Neural crest cell (in vitro differentiated cells): ENCODE results near the gene DOC2B. TPM values are rescaled to one million over a fixed set of nuclear protein-coding genes. Genes with fewer than 3 reads are reported as not detected.
"Not testable (repeated sequence)": the region's sequence is repeated elsewhere in the genome, so short reads cannot be mapped to it uniquely, and the experiment has no call there.

Experiments used
- DNase-seq: peaks from one replicate; pipeline ENCODE4 v3.0.0; 2021; ENCODE audit warnings: low read depth, mixed read lengths, low spot score
- H3K27ac Mint-ChIP-seq: one replicate; pipeline ENCODE4 v1.8.0; 2021; ENCODE audit warnings: mild to moderate bottlenecking, mixed read lengths; ENCODE audit not compliant: unreplicated experiment
- H3K27me3 Mint-ChIP-seq: 2 replicates; pipeline ENCODE4 v1.8.0; 2021; ENCODE audit warnings: low read depth, mild to moderate bottlenecking, mixed read lengths
- H3K36me3 Mint-ChIP-seq: 2 replicates; pipeline ENCODE4 v1.8.0; 2021; ENCODE audit warnings: low read depth, mild to moderate bottlenecking, mixed read lengths
- H3K4me1 Mint-ChIP-seq: 2 replicates; pipeline ENCODE4 v1.8.0; 2021; ENCODE audit warnings: mixed read lengths
- H3K4me3 Mint-ChIP-seq: one replicate; pipeline ENCODE4 v1.8.0; 2021; ENCODE audit warnings: mild to moderate bottlenecking, mixed read lengths
- H3K9me3 Mint-ChIP-seq: 2 replicates; pipeline ENCODE4 v1.8.0; 2021; ENCODE audit warnings: mixed read lengths
- total RNA-seq: library from RNA; stranded (reverse); gene quantifications from 2 replicates; pipeline ENCODE4 v1.2.1, GENCODE V29; 2021
- TF ChIP-seq, protein P1 (sequence below): fragments of 200-600 bp; sonication (generic); conservative IDR thresholded peaks from 2 replicates; pipeline ENCODE4 v1.5.0; 2021; ENCODE audit warnings: antibody characterized with exemption, mild to moderate bottlenecking

Gene DOC2B
- total RNA-seq, 1 donor from 2014 or later, result 0.91 TPM

DNA sequence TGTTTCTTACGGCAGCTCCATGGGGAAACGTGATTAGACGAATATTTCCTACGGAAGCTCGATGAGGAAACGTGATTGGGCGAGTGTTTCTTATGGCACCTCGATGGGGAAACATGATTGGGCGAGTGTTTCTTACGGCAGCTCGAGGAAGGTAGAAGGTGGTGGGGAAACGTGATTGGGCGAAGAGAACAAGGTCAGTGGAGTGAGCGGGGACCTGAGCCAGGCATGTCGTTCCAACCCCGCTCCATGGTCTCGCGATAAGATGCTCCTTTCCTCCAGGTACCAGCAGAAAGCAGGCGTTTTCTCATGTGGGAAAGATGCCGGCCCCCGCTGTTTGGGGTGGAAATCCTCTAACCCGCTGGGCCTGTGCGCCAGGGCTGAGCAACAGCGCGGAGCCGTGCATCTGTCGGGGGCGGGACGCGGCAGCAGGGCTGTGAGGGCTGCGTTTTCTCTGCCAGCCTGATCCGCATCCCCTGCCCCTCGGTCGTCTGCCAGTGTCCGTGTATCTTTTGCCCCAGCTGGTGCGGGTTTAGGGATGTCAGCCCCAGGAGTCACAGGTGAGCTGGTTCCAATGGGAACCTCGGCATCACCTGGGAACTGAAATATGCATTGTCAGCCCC is 25.6 kb upstream of the DOC2B start:
- TF ChIP-seq, protein P1, sequence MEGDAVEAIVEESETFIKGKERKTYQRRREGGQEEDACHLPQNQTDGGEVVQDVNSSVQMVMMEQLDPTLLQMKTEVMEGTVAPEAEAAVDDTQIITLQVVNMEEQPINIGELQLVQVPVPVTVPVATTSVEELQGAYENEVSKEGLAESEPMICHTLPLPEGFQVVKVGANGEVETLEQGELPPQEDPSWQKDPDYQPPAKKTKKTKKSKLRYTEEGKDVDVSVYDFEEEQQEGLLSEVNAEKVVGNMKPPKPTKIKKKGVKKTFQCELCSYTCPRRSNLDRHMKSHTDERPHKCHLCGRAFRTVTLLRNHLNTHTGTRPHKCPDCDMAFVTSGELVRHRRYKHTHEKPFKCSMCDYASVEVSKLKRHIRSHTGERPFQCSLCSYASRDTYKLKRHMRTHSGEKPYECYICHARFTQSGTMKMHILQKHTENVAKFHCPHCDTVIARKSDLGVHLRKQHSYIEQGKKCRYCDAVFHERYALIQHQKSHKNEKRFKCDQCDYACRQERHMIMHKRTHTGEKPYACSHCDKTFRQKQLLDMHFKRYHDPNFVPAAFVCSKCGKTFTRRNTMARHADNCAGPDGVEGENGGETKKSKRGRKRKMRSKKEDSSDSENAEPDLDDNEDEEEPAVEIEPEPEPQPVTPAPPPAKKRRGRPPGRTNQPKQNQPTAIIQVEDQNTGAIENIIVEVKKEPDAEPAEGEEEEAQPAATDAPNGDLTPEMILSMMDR, result no peak
- H3K4me1 Mint-ChIP-seq, result no peaks in the 10 kb centered on the region
- peaks cover 8% of the 10 kb centered on the region for H3K9me3 Mint-ChIP-seq
- no peak for DNase-seq
- H3K4me3 Mint-ChIP-seq, result no peak overlapping the region
- H3K27ac Mint-ChIP-seq, result no peak overlapping the region
- peaks cover 6% of the 10 kb centered on the region for H3K27me3 Mint-ChIP-seq
- peaks cover 7% of the 10 kb centered on the region for H3K36me3 Mint-ChIP-seq

DNA sequence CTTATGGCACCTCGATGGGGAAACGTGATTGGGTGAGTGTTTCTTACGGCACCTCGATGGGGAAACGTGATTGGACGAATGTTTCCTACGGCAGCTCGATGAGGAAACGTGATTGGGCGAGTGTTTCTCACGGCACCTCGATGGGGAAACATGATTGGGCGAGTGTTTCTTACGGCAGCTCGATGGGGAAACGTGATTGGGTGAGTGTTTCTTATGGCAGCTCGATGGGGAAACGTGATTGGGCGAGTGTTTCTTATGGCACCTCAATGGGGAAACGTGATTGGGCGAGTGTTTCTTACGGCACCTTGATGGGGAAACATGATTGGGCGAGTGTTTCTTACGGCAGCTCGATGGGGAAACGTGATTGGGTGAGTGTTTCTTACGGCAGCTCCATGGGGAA is 25.0 kb upstream of the DOC2B start:
- not testable (repeated sequence) for H3K27ac Mint-ChIP-seq, H3K4me3 Mint-ChIP-seq, DNase-seq, H3K4me1 Mint-ChIP-seq, H3K36me3 Mint-ChIP-seq, H3K9me3 Mint-ChIP-seq, H3K27me3 Mint-ChIP-seq

DNA sequence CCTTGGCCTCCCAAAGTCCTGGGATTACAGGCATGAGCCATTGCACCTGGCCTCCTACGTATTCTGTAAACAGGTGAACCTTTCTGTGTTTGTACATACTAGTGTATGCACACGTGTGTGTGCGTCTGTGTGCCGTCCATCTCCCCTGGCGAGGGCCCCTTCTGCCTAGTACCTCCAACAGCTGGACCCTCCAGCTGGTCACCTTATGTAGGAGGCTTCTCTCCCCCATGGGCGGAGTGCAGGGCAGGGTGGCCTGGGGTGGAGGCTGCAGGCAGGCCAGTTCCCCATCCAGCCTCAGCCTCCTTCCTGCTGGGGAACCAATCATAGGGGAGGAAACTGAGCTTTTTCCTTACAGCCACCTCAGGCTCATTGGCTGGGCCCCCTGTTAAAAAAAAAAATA is 24.4 kb upstream of the DOC2B start:
- no peak overlapping the region for H3K27ac Mint-ChIP-seq
- H3K27me3 Mint-ChIP-seq, result peaks cover 6% of the 10 kb centered on the region
- H3K4me1 Mint-ChIP-seq, result no peaks in the 10 kb centered on the region
- no peak overlapping the region for H3K4me3 Mint-ChIP-seq
- TF ChIP-seq, protein P1, result no peak
- peaks cover 8% of the 10 kb centered on the region for H3K9me3 Mint-ChIP-seq
- no peak for DNase-seq
- H3K36me3 Mint-ChIP-seq, result peaks cover 7% of the 10 kb centered on the region

DNA sequence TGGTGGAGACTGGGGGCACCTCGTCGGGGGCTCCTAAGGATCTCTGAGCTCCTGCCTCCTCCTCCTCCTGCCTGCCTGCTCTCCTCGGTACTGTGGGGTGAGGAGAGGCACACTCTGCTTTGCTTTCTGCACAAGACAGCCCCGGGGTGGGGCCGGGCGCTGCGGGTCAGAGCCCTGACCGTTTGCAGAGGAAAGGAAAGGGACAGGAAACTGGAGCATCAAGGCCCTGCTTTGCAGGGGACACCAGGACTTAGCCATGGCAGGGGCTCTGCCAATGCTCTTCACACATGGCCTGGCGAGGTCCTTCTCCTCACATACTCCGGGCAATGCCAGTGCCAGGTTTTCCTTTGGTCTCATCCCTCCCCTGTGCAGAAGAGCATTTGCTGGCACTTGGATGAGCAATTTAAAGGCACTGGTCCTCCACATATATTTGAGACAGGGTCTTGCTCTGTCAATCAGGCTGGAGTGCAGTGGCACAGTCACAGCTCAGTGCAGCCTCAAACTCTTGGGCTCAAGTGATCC is 23.8 kb upstream of the DOC2B start:
- no peak overlapping the region for H3K4me3 Mint-ChIP-seq

DNA sequence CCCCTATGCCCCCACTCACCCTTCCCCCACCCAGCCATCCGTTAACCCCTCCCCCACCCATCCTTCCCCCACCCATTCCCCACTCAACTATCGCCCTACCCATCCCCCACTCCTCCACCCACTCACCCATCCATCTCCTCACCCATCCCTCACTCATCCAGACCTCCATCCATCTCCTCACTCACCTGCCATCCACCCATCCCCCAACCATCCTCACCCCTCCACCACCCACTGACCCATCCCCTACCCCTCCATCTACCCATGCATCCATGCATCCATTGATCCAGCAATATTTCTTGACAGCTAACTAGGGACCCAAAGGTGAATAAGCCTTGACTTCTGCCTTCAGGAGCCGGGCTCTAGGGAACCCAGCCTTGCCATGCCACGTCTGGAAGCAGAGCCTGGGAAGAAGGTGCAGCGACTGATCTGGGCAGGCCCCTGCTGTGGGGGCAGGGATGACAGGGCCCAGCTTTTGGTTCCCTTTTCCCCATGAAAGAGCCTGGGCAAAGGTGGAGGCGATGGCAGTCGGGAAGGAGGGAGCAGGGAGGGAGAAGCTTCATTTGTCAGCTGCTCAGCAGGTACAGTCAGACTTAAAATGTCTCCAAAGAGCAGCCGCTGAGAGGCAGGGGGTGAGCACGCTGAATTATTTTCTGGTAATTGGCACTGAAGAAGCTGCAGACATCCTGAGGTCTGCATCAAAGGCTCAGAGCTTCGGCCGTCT is 23.1 kb upstream of the DOC2B start:
- TF ChIP-seq, protein P1, result no peak
- peaks cover 9% of the 10 kb centered on the region for H3K27me3 Mint-ChIP-seq
- peaks cover 7% of the 10 kb centered on the region for H3K36me3 Mint-ChIP-seq
- peaks cover 8% of the 10 kb centered on the region for H3K9me3 Mint-ChIP-seq
- no peak overlapping the region for H3K27ac Mint-ChIP-seq
- no peak for DNase-seq
- H3K4me1 Mint-ChIP-seq, result no peaks in the 10 kb centered on the region
- H3K4me3 Mint-ChIP-seq, result no peak overlapping the region

More for the DNA sequence above, 23.8 kb upstream of the DOC2B start:
- H3K36me3 Mint-ChIP-seq, result peaks cover 7% of the 10 kb centered on the region
- TF ChIP-seq, protein P1, result no peak
- H3K27me3 Mint-ChIP-seq, result peaks cover 7% of the 10 kb centered on the region
- no peak for DNase-seq
- no peak overlapping the region for H3K27ac Mint-ChIP-seq
- H3K9me3 Mint-ChIP-seq, result peaks cover 8% of the 10 kb centered on the region
- no peaks in the 10 kb centered on the region for H3K4me1 Mint-ChIP-seq

DNA sequence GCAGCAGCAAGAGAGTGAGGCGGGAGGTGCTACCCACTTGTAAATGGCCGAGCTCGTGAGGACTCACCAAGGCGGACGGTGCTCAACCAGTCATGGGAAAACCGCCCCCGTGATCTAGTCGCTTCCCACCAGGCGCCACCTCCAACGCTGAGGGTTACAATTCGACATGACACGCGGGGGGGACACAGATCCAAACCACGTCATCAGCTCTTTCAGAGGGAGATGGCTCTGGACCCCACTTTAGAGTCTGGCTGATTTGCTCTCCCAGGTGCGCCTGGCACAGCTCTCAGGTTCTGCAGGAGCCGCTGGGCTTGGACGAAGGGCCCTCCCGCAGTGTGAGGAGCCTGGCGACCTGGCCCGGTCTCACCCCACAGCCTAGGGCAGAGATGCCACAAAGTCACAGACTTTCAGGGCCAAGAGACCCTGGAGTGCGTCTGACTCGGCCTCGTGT is 21.1 kb upstream of the DOC2B start:
- Mint-ChIP-seq H3K27ac (no peak overlapping the region), H3K9me3 (peaks cover 8% of the 10 kb centered on the region), H3K4me3 (no peak overlapping the region), H3K27me3 (peaks cover 19% of the 10 kb centered on the region), H3K36me3 (peaks cover 10% of the 10 kb centered on the region), H3K4me1 (no peaks in the 10 kb centered on the region)
- DNase-seq, result no peak
- TF ChIP-seq, protein P1, result no peak

DNA sequence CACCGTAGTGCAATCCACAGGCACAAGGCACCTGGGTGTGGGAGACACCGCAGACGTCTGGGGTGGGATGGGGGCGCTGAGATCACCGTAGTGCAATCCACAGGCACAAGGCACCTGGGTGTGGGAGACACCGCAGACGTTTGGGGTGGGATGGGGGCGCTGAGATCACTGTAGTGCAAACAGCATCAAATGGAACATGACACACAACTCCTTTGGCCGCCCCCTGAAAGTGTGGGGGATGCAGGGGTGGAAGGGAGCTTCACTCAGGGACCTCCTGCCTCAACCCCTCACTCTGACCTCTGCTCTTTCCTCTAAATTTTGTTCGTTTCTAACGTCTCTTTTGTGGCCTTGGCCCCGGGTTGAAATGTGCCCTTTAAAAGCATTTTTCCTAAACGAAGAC is 20.3 kb upstream of the DOC2B start:
- not testable (repeated sequence) for DNase-seq, H3K4me3 Mint-ChIP-seq, H3K9me3 Mint-ChIP-seq, H3K4me1 Mint-ChIP-seq, H3K27ac Mint-ChIP-seq, H3K36me3 Mint-ChIP-seq
- H3K27me3 Mint-ChIP-seq, result peaks cover 19% of the 10 kb centered on the region

DNA sequence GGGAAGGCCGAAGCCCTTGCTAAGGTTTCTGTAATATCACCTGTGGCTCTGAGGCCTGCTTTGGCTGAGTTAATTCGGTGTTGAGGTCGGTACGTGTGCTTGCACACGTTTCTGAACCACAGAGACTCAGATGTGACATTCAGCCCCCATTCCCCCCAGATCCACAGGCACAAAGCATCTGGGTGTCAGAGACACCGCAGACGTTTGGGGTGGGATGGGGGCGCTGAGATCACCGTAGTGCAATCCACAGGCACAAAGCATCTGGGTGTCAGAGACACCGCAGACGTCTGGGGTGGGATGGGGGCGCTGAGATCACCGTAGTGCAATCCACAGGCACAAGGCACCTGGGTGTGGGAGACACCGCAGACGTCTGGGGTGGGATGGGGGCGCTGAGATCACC is 19.8 kb upstream of the DOC2B start:
- not testable (repeated sequence) for H3K9me3 Mint-ChIP-seq, H3K4me3 Mint-ChIP-seq, H3K4me1 Mint-ChIP-seq, DNase-seq, H3K27ac Mint-ChIP-seq, H3K36me3 Mint-ChIP-seq
- H3K27me3 Mint-ChIP-seq, result peaks cover 19% of the 10 kb centered on the region
